OCI-LY3 (cell line): ENCODE data around the gene NR1H3.

Experiments
- CTCF ChIP-seq: fragments of 200-600, 300-600 bp; sonication (generic); IDR thresholded peaks from 2 replicates; pipeline ENCODE4 v1.5.1; 2014; ENCODE audit warnings: antibody characterized with exemption, low read length, low read depth
- EZH2phosphoT487 ChIP-seq: fragments of 200-600 bp; shearing (Covaris generic); IDR thresholded peaks from 2 replicates; pipeline ENCODE4 v1.6.1; 2018; ENCODE audit warnings: antibody characterized with exemption, mixed run types, low read depth

- no peak for TF ChIP-seq CTCF
- no peak for TF ChIP-seq EZH2phosphoT487
Measured at GRCh38 chr11:47236482-47236881, 21.3 kb upstream of the NR1H3 start.
